Measurements from ENCODE around the gene KDF1. TPM values are rescaled to one million over a fixed set of nuclear protein-coding genes. Genes with fewer than 3 reads are reported as not detected.

The KDF1 gene, protein sequence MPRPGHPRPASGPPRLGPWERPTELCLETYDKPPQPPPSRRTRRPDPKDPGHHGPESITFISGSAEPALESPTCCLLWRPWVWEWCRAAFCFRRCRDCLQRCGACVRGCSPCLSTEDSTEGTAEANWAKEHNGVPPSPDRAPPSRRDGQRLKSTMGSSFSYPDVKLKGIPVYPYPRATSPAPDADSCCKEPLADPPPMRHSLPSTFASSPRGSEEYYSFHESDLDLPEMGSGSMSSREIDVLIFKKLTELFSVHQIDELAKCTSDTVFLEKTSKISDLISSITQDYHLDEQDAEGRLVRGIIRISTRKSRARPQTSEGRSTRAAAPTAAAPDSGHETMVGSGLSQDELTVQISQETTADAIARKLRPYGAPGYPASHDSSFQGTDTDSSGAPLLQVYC
- not detected for total RNA-seq

DNA sequence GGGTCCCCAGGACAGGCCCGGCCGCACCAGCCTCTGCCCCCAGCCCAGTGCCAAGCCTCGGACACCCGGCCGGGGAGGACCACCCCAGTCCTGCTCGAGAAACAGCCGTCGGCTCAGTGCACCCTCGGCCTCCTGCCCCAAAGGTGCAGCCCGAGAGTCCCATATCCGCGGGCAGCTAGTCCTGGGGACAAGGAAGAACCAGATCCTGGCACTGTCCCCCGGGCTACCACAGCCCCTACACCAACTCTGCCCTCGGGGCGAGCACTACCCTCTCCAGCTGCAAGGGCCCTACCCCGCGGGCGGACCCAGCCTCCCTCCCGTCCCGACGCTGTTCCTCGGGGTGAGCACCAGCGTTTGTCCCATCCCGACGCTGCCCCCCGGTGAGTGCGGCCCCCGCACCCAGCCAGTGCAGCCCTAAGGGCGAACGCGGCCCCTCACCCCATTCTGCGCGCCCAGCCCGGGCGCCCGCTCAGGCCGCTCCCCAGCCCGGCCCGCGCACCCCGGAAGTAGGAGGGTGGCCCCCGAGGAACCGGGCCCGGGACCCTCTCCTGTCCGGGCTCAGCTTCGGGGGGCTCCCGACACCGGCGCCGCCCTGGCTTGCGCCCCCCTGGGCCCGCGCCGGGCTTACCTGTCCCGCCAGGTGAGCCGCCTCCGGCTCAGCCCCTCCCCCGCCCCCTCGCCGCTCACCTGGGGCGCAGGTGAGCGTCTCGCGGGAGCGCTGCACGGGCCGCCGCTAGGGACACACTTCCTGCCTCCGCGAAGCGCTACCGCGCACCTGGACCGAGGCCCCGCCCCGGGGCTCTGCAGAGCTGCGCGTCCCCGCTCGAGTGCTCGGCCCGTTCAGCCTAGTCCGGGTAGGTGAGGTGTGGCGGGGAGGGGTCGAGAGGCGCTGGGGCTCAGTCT lies at the start of gene KDF1:
TSS of gene KDF1 (minus strand) at position 747 of the 903 bp plus-strand sequence. CDS start 8,088 bp downstream, outside the sequence.

DNA sequence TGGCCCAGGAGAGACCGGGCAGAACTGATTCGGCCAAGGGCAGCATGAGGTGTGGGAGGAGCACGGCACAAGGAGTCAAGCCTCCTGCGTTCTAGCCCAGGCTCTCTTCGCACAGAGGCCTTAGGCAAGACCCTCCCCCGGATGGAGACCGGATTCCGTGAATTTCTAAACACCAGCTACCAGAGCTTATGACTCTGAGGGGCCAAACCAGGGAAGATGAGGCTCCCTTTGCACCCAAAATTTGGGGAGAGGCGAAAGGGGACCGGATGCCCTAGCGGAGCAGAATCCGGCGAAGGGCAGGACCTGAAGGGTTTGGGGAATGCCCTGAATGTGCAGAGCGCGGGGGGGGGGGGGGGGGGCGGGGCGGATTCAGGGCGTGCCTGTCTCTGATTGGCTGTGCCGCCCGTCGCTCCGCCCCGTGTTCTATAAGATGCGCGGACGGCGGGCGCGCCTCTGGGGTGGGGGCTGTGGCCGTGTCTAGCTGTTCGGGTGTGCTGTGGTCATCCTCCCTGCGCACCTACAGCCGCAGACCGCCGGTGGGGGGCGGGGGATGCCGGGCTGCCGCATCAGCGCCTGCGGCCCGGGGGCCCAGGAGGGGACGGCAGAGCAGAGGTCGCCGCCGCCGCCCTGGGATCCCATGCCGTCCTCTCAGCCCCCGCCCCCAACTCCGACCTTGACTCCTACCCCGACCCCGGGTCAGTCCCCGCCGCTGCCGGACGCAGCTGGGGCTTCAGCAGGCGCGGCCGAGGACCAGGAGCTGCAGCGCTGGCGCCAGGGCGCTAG lies 33.2 kb upstream of the KDF1 start, which contains the start of gene TRNP1:
TSS of gene TRNP1 (plus strand) at position 456 of the 783 bp plus-strand sequence. CDS start at position 551, 95 bp downstream.

DNA sequence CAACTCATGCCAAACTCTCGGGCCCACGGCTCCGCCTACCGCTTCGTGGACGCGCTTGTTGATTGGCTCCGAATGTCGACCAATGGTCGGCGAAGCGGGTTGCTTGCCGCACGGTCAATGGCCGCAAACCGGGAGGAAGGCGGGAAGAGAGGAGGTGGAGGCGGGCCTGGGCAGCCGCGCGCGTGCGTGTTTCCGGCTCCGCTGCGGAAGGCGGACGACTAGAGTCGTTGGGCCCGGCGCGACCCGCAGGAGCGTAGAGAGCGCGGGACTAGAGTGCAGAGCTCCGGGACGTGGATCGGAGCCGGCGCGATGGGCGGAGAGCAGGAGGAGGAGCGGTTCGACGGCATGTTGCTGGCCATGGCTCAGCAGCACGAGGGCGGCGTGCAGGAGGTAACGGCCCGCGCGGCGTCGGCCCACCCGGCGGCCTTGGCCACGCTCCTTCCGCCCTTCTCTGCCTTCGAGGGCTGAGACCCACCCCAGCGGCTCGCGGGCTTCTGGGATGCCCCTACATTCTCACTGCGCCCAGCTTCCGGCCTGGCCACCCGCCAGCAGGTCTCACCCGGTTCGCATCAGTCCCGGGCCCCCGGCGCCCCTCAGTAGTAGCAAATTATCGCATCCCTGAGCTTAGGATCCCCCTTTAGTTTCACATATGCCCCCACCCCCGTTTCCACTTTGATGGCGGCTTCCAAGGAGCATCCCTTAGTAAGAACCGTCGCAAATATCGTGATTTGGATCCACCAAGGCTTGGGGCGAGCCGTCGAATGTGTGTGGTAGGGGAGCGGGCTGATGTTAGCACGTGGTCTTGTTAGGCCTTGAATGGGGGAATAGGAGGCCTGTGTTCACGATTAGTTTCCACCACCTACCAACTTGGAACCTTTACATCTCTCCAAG lies 38.5 kb downstream of the KDF1 start, which contains the start of gene NUDC:
TSS of gene NUDC (plus strand) at position 204 of the 891 bp plus-strand sequence. CDS start at position 310, 106 bp downstream.

DNA sequence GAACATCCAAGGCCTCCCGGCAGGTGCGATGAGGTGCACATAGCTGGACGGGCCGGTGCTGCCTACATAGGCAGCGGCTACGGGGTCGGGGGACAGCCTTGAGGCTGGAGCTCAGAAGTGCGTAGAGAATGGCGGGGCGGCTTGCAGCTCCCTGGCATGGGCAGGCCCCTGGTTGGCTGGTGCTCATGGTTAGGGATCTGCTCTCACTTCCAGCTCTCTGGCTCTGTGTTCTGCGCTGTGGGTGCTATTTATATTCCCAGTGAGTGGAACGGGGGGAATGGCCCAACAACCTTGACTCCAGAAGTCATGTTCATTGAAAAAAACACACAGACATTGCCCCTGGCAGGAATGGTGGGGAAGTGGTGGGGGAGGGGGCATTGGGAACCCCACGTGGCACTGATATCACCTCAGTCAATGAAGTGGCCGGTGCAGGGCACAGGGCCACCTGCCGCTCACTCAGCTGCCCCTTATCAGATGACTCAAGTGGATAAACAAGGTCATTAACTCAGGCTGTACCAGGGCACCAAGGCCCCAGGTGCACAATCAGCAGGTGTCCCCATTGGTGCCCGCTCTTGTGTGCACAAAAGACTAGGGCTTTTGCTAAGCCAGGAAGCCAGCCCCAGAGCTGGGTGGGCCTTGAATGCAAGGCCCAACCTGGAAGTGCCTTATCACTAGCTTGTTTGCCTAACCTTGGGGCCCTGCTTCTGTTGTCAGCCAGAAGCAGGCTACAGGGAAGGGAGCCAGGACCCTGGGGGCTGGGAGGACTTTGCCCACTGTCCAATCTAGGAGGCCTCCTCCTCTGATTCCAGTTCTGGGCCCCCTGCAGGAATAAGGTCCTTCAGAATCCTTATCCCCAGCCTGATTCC lies 46.3 kb downstream of the KDF1 start, which contains the start of gene NR0B2:
TSS of gene NR0B2 (minus strand) at position 222 of the 866 bp plus-strand sequence. CDS start at position 187, 35 bp downstream.

DNA sequence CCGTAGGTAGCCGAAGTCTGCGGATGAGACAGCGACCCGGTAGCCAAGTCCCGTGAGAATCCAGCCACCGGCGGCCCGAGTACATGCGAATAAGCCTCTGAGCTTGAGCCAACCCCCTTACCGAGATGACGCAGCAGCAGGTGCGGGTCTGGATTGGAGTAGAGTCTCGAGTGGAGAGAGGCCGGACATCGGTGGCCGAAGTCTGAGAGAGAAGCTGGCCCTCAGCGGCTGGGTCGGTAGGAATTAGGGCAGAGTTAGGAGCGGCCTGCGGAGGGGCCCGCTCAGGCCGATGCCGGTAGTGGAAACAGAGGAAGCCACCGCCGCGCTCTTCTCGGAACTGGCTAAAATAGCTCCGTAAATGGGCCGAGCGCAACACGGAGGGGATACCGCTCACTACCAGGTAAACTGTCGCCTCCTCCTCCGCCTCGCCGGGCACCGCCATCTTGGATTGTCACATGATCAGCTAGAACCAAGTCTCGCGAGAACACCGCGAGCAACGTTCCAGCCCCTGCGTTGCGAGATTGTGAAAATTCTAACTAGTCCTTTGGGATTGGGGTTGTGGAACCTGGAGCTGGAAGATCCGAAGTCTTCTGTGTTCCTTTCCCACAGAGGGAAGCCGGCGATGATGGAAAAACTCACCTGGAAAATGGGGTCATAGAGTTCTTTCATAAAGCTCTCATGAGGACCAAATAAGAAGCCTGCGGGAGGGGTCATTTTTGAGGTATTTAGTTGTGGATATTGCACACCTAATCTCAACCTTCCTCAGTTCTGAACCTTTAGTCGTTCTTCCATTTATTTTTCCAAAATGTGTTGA lies 60.1 kb downstream of the KDF1 start, which contains the start of gene GPATCH3:
TSS of gene GPATCH3 (minus strand) at position 467 of the 814 bp plus-strand sequence. CDS start at position 442, 25 bp downstream.

Other genes starting within 250 kb of the KDF1 start
- gene PIGV, start 172.5 kb downstream of the KDF1 start, total RNA-seq: 10 to 100 TPM; 13.0 to 22.7 TPM
- gene ZDHHC18, start 133.8 kb downstream of the KDF1 start, total RNA-seq: 10 to 100 TPM in 1 of 2 donors, 1 to 10 TPM in 1; 7.2 to 12.0 TPM
- not detected for gene SFN, start 97.3 kb downstream of the KDF1 start, total RNA-seq
- 10 to 100 TPM in 1 of 2 donors, 1 to 10 TPM in 1; 6.2 to 14.0 TPM for gene GPN2, start 70.2 kb downstream of the KDF1 start, total RNA-seq
- 1 to 10 TPM; 8.3 to 9.6 TPM for gene GPATCH3, start 60.0 kb downstream of the KDF1 start, total RNA-seq
- gene NR0B2, start 46.5 kb downstream of the KDF1 start, total RNA-seq: not detected
- gene NUDC, start 38.7 kb downstream of the KDF1 start, total RNA-seq: 10 to 100 TPM; 20.6 to 40.3 TPM
- gene TRNP1, start 33.2 kb upstream of the KDF1 start, total RNA-seq: 1 to 10 TPM; 5.2 to 7.7 TPM
- gene TENT5B, start 52.4 kb upstream of the KDF1 start, total RNA-seq: 1 to 10 TPM in 1 of 2 donors, under 1 TPM in 1; 0.34 to 2.3 TPM
- gene SLC9A1, start 194.7 kb upstream of the KDF1 start, total RNA-seq: 1 to 10 TPM; 4.5 to 8.0 TPM